ENCODE results near the gene EEF2KMT.
"Not testable (repeated sequence)": the region's sequence is repeated elsewhere in the genome, so short reads cannot be mapped to it uniquely, and the experiment has no call there.

Gene EEF2KMT

GRCh38 chr16:5080996-5081395, 16.6 kb downstream of the EEF2KMT start:
- H3K27me3 ChIP-seq (ENCODE audit: control insufficient read depth, insufficient read depth, low read length, poor library complexity, severe bottlenecking); H3K27ac ChIP-seq (ENCODE audit: insufficient read depth, low read depth, low read length, poor library complexity, severe bottlenecking); H3K9me3 ChIP-seq (ENCODE audit: control insufficient read depth, low read length); H3K4me3 ChIP-seq (ENCODE audit: insufficient read depth, low read depth, low read length); H3K36me3 ChIP-seq (ENCODE audit: control insufficient read depth, insufficient read depth, low read length); H3K4me1 ChIP-seq (ENCODE audit: control insufficient read depth, insufficient read depth, low read length): not testable (repeated sequence)
- 89 to 93% methylated on average over 9 of the region's 9 CpGs for WGBS, 2 experiments

GRCh38 chr16:5080461-5080860, 17.1 kb downstream of the EEF2KMT start:
- not testable (repeated sequence) for H3K36me3 ChIP-seq (ENCODE audit: control insufficient read depth, insufficient read depth, low read length); H3K9me3 ChIP-seq (ENCODE audit: control insufficient read depth, low read length); H3K4me1 ChIP-seq (ENCODE audit: control insufficient read depth, insufficient read depth, low read length); H3K4me3 ChIP-seq (ENCODE audit: insufficient read depth, low read depth, low read length); H3K27ac ChIP-seq (ENCODE audit: insufficient read depth, low read depth, low read length, poor library complexity, severe bottlenecking); H3K27me3 ChIP-seq (ENCODE audit: control insufficient read depth, insufficient read depth, low read length, poor library complexity, severe bottlenecking)
- 94 to 95% methylated on average over 12 of the region's 12 CpGs for WGBS, 2 experiments

DNA sequence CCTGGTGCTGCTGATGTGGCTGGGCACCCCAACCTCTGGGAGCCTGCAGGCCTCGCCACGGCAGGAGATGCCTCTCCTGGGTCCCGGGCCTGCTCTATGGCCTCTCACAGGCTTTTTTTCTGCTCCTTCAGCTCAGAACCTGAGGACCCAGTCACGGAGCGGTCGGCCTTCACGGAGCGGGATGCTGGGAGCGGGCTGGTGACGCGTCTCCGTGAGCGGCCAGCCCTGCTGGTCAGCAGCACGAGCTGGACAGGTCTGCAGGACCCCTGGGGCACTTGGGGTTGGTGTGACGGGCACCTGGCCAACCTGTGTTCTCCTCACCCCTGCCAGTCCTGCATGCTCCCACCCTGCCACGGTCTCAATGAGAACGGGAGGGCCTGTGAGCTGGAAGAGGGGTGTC, 19.0 kb downstream of the EEF2KMT start:
- H3K27ac ChIP-seq (ENCODE audit: insufficient read depth, low read depth, low read length, poor library complexity, severe bottlenecking) = no peak overlapping the region
- no peaks in the 10 kb centered on the region for H3K4me1 ChIP-seq (ENCODE audit: control insufficient read depth, insufficient read depth, low read length)
- no peaks in the 10 kb centered on the region for H3K27me3 ChIP-seq (ENCODE audit: control insufficient read depth, insufficient read depth, low read length, poor library complexity, severe bottlenecking)
- H3K9me3 ChIP-seq (ENCODE audit: control insufficient read depth, low read length) = no peaks in the 10 kb centered on the region
- no peaks in the 10 kb centered on the region for H3K36me3 ChIP-seq (ENCODE audit: control insufficient read depth, insufficient read depth, low read length)
- 90% methylated on average over 17 of the region's 17 CpGs for WGBS, 2 experiments
- H3K4me3 ChIP-seq (ENCODE audit: insufficient read depth, low read depth, low read length) = no peak overlapping the region

DNA sequence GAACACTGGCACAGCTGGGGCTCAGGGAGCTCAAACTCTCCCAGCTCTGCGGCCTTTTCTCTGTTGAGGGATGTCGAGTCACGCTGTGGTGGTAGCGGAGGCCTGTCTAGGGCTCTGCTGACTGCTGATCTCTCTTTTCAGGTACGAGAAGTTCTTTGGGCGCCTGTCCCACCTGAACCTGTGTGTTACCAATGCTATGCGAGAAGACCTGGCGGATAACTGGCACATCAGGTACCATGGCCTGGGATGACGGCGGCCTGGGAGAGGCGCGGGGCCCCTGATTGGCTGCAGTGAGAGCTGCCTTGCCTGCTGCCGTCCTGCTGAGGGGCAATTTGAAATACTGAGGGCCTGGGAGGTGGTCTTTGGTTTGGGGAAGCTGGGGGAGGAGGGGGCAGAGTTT, 20.3 kb downstream of the EEF2KMT start:
- H3K27me3 ChIP-seq (ENCODE audit: control insufficient read depth, insufficient read depth, low read length, poor library complexity, severe bottlenecking) = no peaks in the 10 kb centered on the region
- no peaks in the 10 kb centered on the region for H3K9me3 ChIP-seq (ENCODE audit: control insufficient read depth, low read length)
- H3K36me3 ChIP-seq (ENCODE audit: control insufficient read depth, insufficient read depth, low read length) = no peaks in the 10 kb centered on the region
- H3K4me3 ChIP-seq (ENCODE audit: insufficient read depth, low read depth, low read length) = no peak overlapping the region
- peaks cover 3% of the 10 kb centered on the region for H3K4me1 ChIP-seq (ENCODE audit: control insufficient read depth, insufficient read depth, low read length)
- 96% methylated on average over 13 of the region's 13 CpGs for WGBS, 2 experiments
- H3K27ac ChIP-seq (ENCODE audit: insufficient read depth, low read depth, low read length, poor library complexity, severe bottlenecking) = no peak overlapping the region

- no peaks in the 10 kb centered on the region for H3K36me3 ChIP-seq (ENCODE audit: control insufficient read depth, insufficient read depth, low read length)
- H3K27me3 ChIP-seq (ENCODE audit: control insufficient read depth, insufficient read depth, low read length, poor library complexity, severe bottlenecking) = no peaks in the 10 kb centered on the region
- H3K9me3 ChIP-seq (ENCODE audit: control insufficient read depth, low read length) = no peaks in the 10 kb centered on the region
- WGBS, 2 experiments = 82 to 88% methylated on average over 5 of the region's 5 CpGs
- no peak overlapping the region for H3K27ac ChIP-seq (ENCODE audit: insufficient read depth, low read depth, low read length, poor library complexity, severe bottlenecking)
- no peak overlapping the region for H3K4me3 ChIP-seq (ENCODE audit: insufficient read depth, low read depth, low read length)
- H3K4me1 ChIP-seq (ENCODE audit: control insufficient read depth, insufficient read depth, low read length) = peaks cover 4% of the 10 kb centered on the region
Measured at GRCh38 chr16:5075637-5076036, 22.0 kb downstream of the EEF2KMT start.

- 93% methylated on average over 15 of the region's 15 CpGs for WGBS, 2 experiments
- not testable (repeated sequence) for H3K27me3 ChIP-seq (ENCODE audit: control insufficient read depth, insufficient read depth, low read length, poor library complexity, severe bottlenecking); H3K36me3 ChIP-seq (ENCODE audit: control insufficient read depth, insufficient read depth, low read length); H3K9me3 ChIP-seq (ENCODE audit: control insufficient read depth, low read length); H3K4me3 ChIP-seq (ENCODE audit: insufficient read depth, low read depth, low read length); H3K4me1 ChIP-seq (ENCODE audit: control insufficient read depth, insufficient read depth, low read length); H3K27ac ChIP-seq (ENCODE audit: insufficient read depth, low read depth, low read length, poor library complexity, severe bottlenecking)
Measured at GRCh38 chr16:5073771-5074170, 23.8 kb downstream of the EEF2KMT start.

GRCh38 chr16:5073279-5073629, 24.3 kb downstream of the EEF2KMT start:
- WGBS, 2 experiments = 90 to 100% methylated on average over 1 to 2 of the region's 2 CpGs
- no peaks in the 10 kb centered on the region for H3K27me3 ChIP-seq (ENCODE audit: control insufficient read depth, insufficient read depth, low read length, poor library complexity, severe bottlenecking)
- no peaks in the 10 kb centered on the region for H3K36me3 ChIP-seq (ENCODE audit: control insufficient read depth, insufficient read depth, low read length)
- H3K4me3 ChIP-seq (ENCODE audit: insufficient read depth, low read depth, low read length) = no peak overlapping the region
- no peaks in the 10 kb centered on the region for H3K9me3 ChIP-seq (ENCODE audit: control insufficient read depth, low read length)
- no peak overlapping the region for H3K27ac ChIP-seq (ENCODE audit: insufficient read depth, low read depth, low read length, poor library complexity, severe bottlenecking)
- peaks cover 4% of the 10 kb centered on the region for H3K4me1 ChIP-seq (ENCODE audit: control insufficient read depth, insufficient read depth, low read length)

DNA sequence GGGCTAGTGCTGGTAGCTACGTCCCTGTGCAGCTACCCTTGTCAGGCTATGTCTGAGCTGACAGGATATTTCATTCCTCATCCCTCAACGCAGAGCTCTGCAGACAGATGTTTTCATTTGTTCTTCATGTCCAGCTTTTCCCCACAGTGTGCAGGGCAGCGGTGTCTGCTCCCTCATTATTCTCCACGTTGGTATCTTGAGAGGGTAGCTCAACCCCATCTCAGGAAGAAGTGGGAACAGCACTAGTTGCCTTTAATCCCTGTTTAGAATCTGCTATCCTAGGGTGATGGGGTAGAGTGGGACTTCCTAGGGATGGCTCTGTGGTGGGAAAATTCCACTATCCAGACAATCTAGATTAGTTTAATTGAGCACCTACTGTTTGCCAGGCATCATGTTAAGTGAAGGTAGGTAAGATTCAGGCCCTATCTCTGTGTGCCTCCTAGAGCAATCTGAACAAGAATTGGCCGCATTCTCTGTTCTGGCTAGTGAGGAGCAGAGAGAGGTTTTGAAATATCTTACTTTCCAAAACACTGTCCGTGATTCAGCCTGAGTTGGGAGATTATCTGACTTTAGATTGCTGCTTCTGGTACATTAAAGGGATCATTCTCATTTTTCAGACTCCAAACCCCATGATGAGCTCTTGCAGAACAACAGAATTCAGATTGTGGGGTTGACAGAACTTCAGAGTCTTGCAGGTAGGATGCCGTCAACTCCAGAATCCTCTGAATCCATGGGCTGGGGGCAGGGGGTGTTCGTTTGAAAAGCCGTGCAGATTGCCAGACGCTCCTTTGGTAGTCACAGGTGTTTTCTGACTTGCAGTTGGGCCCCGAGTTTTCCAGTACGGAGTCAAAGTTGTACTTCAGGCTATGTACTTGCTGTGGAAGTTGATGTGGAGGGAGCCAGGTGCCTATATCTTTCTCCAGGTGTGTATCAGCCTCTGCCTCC, 25.0 kb downstream of the EEF2KMT start:
- H3K36me3 ChIP-seq (ENCODE audit: control insufficient read depth, insufficient read depth, low read length) = no peaks in the 10 kb centered on the region
- no peak overlapping the region for H3K27ac ChIP-seq (ENCODE audit: insufficient read depth, low read depth, low read length, poor library complexity, severe bottlenecking)
- peak overlapping the region; percentile 77 for H3K4me3 ChIP-seq (ENCODE audit: insufficient read depth, low read depth, low read length)
- WGBS, 2 experiments = 71 to 74% methylated on average over 12 of the region's 12 CpGs
- no peaks in the 10 kb centered on the region for H3K27me3 ChIP-seq (ENCODE audit: control insufficient read depth, insufficient read depth, low read length, poor library complexity, severe bottlenecking)
- peaks cover 4% of the 10 kb centered on the region for H3K4me1 ChIP-seq (ENCODE audit: control insufficient read depth, insufficient read depth, low read length)
- H3K9me3 ChIP-seq (ENCODE audit: control insufficient read depth, low read length) = no peaks in the 10 kb centered on the region

GRCh38 chr16:5071681-5072333, 25.8 kb downstream of the EEF2KMT start, which contains the start of gene ALG1:
ALG1 (plus strand) TSS chr16:5071843; CDS start chr16:5071850, 7 bp downstream.
- Histone ChIP-seq H3K27me3 (ENCODE audit: control insufficient read depth, insufficient read depth, low read length, poor library complexity, severe bottlenecking) (no peaks in the 10 kb centered on the region), H3K4me3 (ENCODE audit: insufficient read depth, low read depth, low read length) (peak within 1 kb of the TSS; percentile 77), H3K36me3 (ENCODE audit: control insufficient read depth, insufficient read depth, low read length) (no peaks in the 10 kb centered on the region), H3K4me1 (ENCODE audit: control insufficient read depth, insufficient read depth, low read length) (peaks cover 4% of the 10 kb centered on the region), H3K27ac (ENCODE audit: insufficient read depth, low read depth, low read length, poor library complexity, severe bottlenecking) (no peak within 1 kb of the TSS), H3K9me3 (ENCODE audit: control insufficient read depth, low read length) (no peaks in the 10 kb centered on the region)
- WGBS, 2 experiments = 1 to 2% methylated on average over 53 of the region's 53 CpGs

- Histone ChIP-seq H3K4me1 (ENCODE audit: control insufficient read depth, insufficient read depth, low read length) (peaks cover 4% of the 10 kb centered on the region), H3K27me3 (ENCODE audit: control insufficient read depth, insufficient read depth, low read length, poor library complexity, severe bottlenecking) (no peaks in the 10 kb centered on the region), H3K27ac (ENCODE audit: insufficient read depth, low read depth, low read length, poor library complexity, severe bottlenecking) (no peak overlapping the region), H3K4me3 (ENCODE audit: insufficient read depth, low read depth, low read length) (peak overlapping the region; percentile 77), H3K36me3 (ENCODE audit: control insufficient read depth, insufficient read depth, low read length) (no peaks in the 10 kb centered on the region), H3K9me3 (ENCODE audit: control insufficient read depth, low read length) (no peaks in the 10 kb centered on the region)
- WGBS, 2 experiments = 83 to 87% methylated on average over 7 of the region's 7 CpGs
Measured at GRCh38 chr16:5071341-5071680, 26.3 kb downstream of the EEF2KMT start.
